ENCODE results near the gene RANGRF.

RANGRF gene

DNA sequence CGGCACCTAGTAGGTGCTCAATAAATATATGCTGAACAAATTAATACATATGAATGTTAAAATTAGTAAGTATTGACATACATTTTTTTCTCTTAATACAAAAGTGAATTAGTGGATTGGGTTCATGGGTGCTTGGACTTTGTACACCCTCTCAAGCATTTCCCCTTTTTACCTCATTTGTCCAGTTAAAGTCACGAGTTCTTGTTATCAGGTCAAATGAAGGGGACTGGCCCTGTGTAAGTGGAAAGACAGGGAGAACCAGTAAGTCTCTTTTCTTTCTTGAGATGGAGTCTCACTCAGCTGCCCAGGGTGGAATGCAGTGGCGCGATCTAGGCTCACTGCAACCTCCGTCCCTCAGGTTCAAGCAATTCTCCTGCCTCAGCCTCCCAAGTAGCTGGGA is 13.7 kb upstream of the RANGRF start:
- no peak for DNase-seq

DNA sequence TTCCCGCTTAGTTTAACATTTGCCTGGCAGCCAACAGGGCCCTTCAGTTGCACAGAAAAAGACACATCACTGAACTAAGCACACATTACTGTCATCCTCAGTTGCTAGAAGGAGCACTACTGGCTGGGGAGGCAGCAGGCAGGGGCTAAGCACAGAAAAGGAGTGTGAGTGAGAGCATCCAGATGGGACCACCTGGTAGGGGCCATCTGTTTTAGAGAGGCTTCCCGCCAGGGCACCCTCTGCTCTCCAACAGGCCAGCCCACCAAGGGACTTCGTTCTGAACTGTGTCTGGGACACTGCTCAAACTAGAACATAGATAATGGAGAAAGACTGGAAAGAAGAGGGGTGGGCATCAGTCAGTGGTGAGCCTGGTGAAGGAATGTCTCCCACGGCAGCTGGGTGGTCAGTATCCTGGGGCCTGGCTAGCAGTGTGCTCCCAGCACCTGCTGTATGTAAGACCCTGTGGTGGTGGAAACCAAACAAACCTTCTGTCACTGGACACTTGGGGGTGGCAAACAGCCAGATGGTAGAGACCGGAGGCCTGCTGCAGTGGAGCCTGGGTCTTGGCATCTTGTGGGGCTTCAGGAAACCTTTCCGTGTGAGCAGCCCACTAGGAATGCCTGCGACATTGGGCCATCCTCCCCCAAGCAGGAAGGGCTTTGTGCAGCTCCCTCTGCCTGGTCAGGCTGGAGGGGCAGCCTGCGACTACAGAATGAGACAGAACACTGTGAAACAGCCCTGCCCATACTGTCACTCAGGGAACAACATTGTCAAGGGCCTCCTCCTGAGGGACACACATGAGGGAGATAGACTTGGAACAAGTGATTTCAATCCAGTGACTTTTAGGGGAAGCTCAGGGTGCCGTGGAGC is 12.8 kb upstream of the RANGRF start:
- no peak for DNase-seq

DNA sequence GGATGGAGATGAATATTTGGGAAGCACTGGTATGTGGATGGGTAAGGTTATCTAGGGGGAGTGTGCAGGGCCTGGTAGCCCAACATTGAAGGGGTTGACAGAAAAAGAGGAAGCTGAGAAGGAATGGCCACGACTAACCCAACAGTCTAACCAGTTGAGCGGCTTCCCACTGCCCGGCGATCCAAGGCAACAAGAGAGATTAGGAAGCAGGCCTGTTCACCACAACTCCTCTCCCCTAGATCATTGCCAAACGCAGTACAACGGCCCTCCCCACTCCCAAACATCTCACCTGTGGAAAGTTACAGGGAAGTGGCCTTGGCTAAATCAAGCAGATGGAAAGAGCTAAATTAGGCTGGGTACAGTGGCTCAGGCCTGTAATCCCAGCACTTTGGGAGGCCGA is 11.2 kb upstream of the RANGRF start:
- no peak for DNase-seq

DNA sequence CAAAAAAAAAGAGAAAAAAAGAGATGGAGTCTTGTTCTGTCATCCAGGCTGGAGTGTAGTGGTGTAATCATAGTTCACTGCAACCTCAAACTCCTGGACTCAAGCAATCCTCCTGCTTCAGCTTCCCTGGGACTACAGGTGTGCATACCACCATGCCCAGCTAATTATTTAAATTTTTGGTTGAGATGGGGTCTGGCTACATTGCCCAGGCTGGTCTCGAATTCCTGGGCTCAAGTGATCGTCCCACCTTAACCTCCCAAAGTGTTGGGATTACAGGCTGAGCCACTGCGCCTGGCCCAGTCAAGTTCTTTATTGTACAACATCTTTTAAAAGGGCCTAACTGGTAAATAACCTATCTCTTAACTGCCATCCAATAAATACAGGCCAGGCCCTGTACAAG is 6.1 kb upstream of the RANGRF start:
- DNase-seq, result no peak

DNA sequence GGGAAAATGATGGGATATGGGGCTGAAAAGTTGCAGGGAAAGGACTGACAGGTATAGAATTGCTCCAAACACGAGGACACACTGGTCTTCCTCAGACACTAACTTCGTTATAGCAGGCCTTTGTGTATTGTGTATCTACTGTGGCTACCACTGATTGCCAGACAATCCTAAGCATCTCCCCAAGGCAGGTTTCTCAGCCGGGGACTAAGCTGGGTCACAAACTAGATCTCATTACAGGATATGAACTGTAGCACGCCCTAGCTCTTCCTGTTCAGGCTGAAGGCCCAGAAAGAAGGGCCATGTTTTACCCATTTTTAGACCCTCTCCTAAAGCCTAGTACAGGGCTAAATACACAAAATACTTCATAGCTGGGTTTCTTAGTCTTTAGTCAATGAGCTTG is 5.1 kb upstream of the RANGRF start:
- DNase-seq, result no peak

DNA sequence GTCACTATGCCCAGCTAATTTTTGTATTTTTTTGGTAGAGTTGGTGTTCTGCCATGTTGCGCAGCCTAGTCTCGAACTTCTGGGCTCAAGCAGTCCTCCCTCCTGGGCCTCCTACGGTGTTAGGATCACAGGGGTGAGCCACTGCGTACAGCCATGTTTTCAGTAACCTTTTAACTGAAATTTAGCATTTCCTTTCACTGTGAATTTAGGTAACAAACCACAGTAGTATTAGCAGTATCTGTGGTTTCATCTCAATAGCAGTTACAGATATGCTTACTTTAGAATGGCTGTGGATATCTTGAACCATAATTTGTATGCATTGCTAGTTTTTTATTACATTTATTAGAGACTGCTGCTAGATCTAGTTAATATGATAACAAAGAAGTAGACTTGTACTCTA is 4.3 kb upstream of the RANGRF start:
- no peak for DNase-seq

DNA sequence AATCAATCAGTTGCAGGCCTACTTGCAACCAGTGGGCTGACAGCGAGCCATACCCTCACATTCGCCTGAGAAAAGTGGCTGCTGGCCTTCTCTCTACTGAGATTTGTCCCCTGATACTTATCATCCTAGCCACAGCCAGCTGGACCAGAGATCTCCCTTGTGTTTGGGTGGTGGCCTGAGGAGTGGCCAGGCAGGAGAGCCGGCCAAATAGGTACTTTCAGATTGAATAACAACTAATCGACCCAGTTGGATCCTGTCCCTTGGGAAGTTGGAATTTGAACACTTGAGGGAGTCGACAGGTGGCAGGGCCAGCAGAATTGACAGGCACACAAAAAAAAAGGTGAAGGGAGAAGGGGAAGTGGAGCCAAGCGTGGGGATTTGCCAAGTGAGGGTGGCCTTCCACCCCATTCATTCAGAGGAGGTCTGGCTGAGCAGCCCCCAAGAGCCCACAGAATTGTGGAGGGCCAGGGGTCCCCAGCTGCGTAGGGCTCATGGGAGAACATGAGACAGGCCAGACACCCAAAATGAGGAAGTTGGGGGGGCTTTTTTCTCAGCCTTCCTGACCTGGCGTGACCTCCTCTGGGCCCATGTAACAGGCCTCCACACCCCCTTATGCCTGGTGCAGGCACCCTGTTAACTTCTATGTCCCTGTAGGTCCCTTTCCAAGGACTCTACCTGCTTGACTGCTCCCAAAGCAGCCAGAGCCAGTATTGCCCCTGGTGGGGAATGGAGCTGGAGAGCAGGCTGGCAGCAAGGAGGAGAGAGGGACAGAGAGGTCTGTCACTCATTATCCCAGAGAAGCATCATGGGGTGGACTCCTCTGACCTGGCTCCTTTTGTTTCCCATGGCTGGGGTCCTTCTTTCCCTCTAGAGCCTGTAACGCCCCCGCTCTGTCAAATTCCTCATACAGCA is 2.9 kb upstream of the RANGRF start:
- no peak for DNase-seq

DNA sequence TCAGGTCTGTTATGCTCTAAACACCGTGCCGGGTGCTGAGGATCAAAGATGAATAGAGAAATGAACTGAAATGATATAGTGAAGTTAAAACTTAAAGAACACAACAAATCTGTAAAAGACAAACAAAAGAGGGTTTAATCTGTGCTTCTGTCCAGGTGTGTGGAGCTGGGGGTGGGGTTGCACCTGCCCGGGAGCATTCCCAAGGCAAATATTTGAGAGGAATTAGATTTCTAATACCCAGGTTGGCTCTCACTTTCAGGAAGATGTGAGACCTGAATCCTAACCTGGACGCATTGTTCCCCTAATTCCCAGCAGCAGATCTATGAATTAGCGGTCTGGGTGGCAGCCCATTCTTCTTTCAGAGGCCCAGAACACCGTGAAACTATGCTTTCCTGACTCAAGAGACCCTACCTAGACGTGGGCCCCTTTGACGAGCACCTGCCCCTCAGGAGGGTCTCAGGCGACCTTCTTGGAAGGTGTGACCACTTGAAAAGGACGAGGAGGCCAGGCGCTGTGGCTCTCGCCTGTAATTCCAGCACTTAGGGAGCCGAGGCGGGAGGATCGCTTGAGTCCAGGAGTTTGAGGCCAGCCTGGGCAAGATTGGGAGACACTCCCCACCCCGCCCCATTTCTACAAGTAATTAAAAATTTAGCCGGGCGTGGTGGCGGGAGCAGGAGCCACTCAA is 677 bp upstream of the RANGRF start:
- no peak for DNase-seq

DNA sequence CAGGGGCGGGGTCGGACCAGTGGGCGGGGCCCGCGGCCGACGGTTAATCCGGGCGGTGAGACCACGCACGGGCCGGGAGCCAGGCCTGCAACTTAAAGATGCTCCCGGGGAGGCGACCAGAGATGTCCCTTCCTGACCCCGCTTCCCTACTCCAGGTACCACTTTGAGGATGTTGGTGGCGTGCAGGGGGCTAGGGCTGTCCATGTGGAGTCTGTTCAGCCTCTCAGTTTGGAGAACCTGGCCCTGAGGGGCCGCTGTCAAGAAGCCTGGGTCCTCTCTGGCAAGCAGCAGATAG is 580 bp downstream of the RANGRF start:
- DNase-seq, result no peak

DNA sequence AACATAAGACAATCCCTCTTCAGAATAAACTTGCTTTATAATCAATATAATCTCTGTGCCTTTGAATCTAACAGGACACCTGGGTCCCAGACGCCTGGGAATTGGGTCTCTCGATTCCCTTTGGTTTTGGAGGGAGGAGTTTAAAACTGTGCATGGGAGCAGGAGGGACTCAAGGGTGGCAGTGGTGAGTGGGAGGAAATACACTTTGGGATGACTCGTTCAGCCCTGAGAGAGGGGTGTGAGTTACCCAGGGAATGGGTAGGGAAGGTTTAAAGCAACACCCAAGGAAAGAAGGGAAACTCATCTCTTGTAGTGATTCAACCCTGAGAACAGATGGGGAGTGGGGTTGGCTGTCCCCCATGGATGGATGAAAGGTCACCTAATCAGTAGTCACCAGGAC is 1.6 kb downstream of the RANGRF start:
- no peak for DNase-seq

DNA sequence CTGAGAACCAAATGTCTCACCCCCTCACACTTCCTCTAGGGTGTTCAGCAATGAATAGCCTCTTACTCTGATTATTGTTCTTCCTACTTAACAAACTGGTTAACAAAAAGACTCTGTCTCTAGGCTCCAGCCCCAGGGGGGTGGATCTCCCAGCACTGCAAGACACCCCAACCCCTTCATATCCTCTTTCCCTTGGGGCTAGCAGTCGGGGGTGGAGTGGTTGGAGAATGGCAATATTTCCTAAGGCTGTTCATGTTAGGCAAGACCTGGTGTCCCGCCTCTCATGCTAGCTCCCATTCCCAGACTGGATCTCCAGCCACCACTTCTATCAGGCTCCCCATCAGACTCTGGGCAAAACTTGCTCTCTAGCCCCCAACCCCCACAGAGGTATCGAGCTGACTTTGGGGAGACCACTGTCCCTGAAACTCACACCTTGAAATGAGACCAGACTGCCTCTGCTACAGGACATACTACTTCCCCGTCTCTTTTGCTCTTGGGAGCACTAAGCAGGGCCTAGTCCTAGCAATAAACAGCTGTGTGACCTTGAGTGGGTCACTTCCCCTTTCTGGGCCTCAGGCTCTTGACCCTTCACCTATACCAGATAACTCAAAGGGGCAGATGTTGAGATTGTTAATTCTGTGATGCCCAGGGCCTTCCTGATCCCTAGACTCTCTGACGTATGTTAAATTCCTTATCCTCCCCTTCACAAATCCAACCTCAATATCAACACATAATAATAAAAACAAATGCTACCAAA is 4.3 kb downstream of the RANGRF start:
- peak; percentile 16 for DNase-seq

DNA sequence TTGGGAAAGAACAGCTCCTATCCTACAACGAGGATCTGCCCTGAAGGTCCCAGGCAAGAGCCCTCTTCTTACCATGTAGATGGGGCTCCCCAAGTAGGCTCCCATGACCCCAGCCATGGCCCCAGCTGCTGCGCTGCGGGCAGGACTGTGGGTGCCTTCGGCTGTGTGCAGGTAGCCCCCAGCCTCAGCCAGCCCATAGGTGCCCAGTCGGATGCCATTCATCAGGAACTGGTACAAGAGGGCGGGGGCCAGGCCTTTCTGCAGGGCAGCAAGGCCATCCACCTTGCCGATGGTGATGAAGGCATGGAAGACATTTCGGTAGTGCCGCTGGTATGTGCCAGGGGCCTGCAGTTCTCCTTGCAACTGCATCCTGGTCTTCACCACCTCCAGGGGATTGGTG is 5.9 kb downstream of the RANGRF start:
- no peak for DNase-seq

DNA sequence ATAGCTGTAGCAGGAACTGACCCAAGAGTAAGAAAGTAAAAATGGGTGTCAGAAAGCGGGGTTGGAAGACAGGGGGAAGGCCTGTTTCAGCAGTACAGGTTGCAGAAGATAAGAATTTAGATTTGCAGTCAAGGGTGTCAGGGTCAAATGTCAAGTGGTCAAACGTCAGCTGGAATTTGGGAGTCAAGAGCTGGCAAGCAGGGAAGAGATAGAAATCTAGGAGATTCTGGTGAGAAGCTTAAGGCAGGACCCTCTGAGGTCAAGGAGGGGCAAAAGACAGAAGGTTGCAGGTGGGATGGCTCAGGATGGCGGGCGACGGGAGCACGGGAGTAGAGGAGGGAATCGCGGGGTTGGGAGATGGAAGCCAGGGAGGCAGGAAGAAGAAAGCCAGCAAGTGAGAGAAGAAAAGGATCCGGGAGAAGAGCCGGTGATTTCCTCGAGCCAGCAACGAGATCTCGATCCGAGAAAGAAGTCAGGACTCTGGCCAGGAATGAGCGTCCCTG is 6.4 kb downstream of the RANGRF start:
- DNase-seq, result no peak

DNA sequence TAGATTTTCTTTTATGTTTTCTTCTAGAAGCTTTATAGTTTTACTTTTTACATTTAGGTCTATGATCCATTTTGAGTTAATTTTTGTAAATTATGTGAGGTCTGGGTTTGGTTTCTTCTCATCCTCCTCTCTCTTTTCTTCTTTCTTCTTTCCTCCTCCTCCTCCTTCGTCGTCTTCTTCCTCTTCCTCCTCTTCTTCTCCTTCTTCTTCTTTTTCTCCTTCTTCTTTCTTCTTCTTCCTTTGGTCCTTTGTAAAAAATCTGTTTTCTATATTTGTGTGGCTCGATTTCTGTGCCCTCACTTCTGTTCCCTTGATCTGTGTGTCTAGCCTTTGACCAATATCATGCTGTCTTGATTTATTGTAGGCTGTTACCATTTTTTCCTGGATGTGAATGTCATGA is 11.8 kb downstream of the RANGRF start:
- DNase-seq, result no peak

DNA sequence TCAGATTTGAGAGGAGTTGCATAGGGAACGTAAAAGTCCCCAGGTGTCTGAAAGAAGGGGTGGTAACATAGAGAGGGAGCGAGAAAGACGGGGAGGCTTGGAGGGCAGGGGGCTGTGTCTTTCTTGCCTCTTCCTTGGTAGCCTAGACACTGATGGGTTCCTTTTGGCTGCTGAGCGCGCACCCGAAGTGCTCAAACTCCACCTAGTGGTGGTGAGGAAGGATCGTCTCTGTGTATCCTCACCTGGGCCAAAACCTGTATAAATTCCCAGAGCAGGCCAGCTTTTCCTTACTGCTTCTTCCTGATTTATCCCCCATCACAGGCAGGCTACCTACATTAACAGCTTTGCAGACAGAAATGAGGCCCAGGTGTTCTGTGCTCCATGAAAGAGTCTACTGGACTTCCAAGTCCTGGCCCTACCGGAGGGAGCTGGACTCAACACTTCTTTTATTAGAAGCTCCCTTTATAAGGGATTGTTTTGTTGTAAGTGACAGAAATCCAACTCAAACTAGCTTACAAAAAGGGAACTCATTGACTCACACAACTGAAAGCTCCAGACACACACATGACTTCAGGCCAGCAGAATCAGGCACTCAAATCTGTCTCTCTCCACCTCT is 12.3 kb downstream of the RANGRF start:
- peak; percentile 69 for DNase-seq

DNA sequence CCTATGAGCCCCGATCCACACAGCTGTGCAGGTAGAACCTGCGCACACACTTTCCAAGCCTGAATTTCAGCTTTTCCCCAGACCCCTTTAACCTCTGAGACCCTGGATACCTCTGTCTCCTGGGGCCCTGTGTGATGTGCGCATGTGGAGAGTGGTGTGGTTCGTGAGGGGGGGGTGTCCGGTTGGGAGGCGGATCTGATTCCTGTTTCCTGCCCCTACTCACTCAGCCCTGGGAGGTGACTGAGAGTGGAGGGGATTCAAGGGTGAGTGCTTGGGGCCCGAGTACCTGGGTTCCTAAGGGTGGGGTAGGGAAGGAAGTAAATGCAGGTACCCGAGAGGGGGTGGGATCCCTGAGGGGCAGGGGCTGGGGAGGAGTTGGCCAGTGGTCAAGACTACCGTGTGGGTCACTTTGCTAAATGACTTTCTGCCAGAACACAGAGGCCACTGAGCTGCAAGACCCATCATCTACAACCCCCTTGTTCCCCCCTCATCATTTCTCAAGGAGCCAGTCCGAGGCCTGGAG is 22.2 kb downstream of the RANGRF start:
- DNase-seq, result no peak

DNA sequence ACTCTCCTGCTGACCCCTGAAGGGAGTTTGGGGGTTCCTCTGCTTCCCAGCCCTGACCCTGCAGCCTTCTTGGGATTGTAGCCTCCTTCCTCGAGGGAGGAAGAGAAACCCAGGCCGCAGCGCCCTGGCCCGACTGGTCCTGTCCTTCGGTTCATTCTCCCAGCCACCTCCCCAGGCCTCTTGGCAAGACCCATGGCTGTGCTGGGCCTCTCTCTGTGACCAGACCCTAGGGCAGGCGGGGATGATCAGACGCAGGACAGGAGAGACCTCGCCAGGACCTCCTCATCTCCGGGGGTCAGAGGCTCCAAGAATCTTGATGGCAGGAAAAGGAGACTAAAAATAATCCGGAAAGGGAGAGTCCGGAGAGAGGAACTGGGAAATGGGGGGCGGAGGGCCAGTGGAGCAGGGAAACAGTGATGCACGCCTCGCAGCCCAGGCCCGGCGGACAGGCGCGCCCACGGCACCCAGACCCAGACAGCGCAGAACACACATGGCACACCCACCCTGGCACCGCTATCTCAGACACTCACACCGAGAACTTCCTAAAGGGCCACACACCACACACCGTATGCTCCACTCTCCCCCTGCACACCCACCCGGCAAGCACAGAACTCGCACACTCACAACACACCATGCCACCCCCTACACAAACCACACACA is 22.8 kb downstream of the RANGRF start:
- DNase-seq, result no peak

DNA sequence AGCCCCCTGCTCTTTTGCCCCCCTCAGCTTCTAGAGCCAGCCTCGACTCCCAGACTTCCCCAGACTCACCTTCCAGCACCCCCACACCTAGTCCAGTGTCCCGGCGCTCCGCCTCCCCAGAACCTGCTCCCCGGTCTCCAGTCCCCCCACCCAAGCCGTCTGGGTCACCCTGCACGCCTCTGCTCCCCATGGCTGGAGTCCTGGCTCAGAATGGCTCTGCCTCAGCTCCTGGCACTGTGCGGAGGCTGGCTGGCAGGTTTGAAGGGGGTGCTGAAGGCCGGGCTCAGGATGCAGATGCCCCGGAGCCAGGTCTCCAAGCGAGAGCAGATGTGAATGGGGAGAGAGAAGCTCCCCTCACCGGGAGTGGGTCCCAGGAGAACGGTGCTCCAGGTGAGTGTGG is 23.8 kb downstream of the RANGRF start:
- no peak for DNase-seq

DNA sequence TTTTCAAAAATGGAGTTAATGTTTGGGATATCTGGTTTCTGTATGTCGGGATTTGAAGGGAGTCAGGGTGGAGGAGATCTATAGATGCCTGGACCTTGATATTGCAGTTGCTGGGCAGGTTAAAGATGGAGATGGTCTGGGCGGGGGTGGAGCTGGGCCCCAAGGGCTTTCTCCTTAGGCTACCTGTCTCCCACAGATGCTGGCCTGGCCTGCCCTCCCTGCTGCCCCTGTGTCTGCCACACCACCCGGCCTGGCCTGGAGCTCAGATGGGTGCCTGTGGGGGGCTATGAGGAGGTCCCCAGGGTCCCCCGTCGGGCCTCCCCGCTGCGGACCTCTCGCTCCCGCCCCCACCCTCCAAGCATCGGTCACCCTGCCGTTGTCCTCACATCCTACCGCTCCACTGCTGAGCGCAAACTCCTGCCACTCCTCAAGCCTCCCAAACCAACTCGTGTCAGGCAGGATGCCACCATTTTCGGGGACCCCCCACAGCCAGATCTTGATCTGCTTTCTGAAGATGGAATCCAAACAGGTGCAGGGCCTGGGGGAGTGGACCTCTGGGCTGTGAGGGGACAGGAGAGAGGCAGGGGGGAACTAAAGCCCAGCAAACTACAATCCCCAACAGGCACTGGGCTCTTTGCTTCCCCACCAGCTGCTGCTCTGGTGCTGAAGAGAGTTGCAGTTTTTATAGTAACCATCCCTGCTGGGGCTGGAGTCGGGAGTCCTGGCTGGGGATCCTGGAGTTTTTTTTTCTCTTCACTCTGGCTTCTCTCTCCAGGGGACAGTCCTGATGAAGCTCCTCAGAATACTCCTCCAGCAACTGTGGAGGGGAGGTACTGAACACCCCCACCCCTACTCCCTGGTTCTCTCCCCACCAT is 24.5 kb downstream of the RANGRF start:
- no peak for DNase-seq

All from RPMI8226 (cell line).